IPS-20b (cell line): Measurements from ENCODE around the gene PATJ.
"Not testable (repeated sequence)": the region's sequence is repeated elsewhere in the genome, so short reads cannot be mapped to it uniquely, and the experiment has no call there.

ENCODE experiments used
- H3K27ac ChIP-seq: one replicate; pipeline ENCODE4 v1.5.1; 2013; ENCODE audit warnings: low read length
- H3K27me3 ChIP-seq: 2 replicates; pipeline ENCODE4 v1.6.1; 2013; ENCODE audit warnings: mild to moderate bottlenecking, low read length, inconsistent platforms; ENCODE audit not compliant: insufficient read depth
- H3K36me3 ChIP-seq: 2 replicates; pipeline ENCODE4 v1.6.1; 2013; ENCODE audit warnings: low read depth, mild to moderate bottlenecking, inconsistent platforms, low read length, moderate library complexity; ENCODE audit not compliant: insufficient read depth
- H3K4me1 ChIP-seq: 2 replicates; pipeline ENCODE4 v1.6.1; 2013; ENCODE audit warnings: mild to moderate bottlenecking, control low read depth, inconsistent platforms, low read length, moderate library complexity; ENCODE audit not compliant: insufficient read depth
- H3K4me3 ChIP-seq: 2 replicates; pipeline ENCODE4 v1.5.1; 2013; ENCODE audit warnings: mild to moderate bottlenecking, low read length, inconsistent platforms
- H3K9ac ChIP-seq: 2 replicates; pipeline ENCODE4 v1.6.1; 2013; ENCODE audit warnings: low read depth, mild to moderate bottlenecking, inconsistent platforms, low read length, moderate library complexity
- H3K9me3 ChIP-seq: 2 replicates; pipeline ENCODE4 v1.6.1; 2013; ENCODE audit warnings: mild to moderate bottlenecking, low read depth, low read length, inconsistent platforms; ENCODE audit not compliant: insufficient read depth

Gene PATJ

DNA sequence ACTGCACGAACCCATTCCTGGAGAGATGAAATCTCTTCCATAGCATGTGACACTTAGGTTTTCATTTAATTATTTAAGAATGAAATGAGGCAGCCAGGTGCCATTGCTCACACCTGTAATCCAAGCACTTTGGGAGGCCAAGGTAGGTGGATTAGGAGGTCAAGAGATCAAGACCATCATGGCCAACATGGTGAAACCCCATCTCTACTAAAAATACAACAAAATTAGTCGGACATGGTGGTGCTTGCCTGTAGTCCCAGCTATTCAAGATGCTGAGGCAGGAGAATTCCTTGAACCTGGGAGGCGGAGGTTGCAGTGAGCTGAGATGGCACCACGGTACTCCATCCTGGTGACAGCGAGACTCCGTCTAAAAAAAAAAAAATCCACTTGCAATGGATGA lies 470.1 kb downstream of the PATJ start:
- H3K36me3 ChIP-seq = peaks cover 48% of the 10 kb centered on the region
- H3K27ac ChIP-seq = no peak overlapping the region
- H3K4me3 ChIP-seq = no peak overlapping the region
- H3K27me3 ChIP-seq = no peaks in the 10 kb centered on the region
- H3K4me1 ChIP-seq = no peaks in the 10 kb centered on the region
- H3K9ac ChIP-seq = no peak overlapping the region
- H3K9me3 ChIP-seq = peaks cover 10% of the 10 kb centered on the region; the same call in 1 of the 2 replicates

DNA sequence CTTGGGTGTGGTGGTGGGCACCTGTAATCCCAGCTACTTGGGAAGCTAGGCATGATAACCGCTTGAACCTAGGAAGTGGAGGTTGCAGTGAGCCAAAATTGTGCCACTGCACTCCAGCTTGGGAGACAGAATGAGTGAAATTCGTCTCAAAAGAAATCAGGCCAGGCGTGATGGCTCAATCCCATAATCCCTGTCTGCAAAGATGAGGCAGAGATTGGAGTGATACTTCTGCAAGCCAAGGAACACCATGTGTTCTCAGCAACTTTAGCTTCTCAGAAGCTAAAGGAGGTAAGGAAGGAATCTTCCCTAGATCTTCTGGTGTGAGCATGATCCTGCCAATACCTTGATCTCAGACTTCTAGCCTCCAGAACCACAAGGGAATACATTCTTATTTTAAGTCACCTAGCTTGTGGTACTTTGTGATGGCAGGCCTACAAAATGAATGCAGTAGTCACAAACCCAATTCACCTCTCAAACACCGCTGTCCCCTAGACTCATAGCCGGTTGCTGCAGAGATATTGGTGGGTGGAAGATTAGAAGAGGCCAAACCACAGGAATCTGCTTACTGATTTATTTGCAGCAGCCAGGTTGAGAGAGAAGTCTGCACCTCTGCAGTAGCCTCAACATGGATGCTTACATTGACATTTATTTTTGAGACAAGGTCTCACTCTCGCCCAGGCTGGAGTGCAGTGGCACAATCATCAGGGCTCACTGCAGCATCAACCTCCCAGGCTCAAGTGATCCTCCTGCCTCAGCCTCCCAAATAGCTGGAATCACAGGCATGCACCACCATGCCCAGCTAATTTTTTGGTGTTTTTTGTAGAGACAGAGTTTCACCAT lies 471.0 kb downstream of the PATJ start:
- Histone ChIP-seq H3K4me3 (no peak overlapping the region), H3K36me3 (peaks cover 44% of the 10 kb centered on the region), H3K4me1 (no peaks in the 10 kb centered on the region), H3K27ac (no peak overlapping the region), H3K9me3 (peaks cover 10% of the 10 kb centered on the region; the same call in 1 of the 2 replicates), H3K27me3 (no peaks in the 10 kb centered on the region), H3K9ac (no peak overlapping the region)

DNA sequence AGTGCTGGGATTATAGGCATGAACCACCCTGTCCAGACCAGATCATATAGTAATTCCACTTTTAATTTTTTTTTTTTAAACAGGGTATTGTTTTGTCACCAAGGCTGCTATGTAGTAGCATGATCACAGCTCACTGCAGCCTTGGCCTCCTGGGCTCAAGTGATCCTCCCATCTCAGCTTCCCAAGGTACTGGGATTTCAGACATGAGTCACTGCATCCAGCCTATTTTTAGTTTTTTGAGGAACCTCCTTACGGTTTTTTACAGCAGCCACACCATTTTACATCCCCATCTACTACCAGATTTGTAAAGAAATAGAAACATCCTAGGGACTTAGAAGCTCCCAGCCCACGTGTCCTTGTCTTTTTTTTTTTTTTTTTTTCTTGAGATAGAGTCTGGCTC lies 476.3 kb downstream of the PATJ start:
- Histone ChIP-seq H3K27me3 (no peaks in the 10 kb centered on the region), H3K9ac (no peak overlapping the region), H3K27ac (no peak overlapping the region), H3K36me3 (peaks cover 16% of the 10 kb centered on the region), H3K4me3 (no peak overlapping the region), H3K4me1 (no peaks in the 10 kb centered on the region), H3K9me3 (no peaks in the 10 kb centered on the region)

DNA sequence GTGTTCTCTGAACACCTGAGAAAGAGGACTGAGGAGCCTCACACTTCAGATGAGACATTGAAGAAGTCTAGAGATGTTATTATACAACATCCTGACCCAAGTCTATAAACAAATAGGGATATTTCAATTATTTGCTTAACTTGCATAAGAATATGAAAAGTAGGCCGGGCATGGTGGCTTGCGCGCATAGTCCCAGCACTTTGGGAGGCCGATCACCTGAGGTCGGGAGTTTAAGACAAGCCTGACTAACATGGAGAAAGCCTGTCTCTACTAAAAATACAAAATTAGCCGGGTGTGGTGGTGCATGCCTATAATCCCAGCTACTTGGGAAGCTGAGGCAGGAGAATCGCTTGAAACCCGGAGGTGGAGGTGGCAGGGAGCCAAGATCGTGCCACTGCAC lies 478.2 kb downstream of the PATJ start:
- not testable (repeated sequence) for H3K9ac ChIP-seq, H3K27ac ChIP-seq, H3K27me3 ChIP-seq, H3K4me3 ChIP-seq, H3K9me3 ChIP-seq, H3K4me1 ChIP-seq
- H3K36me3 ChIP-seq = peaks cover 28% of the 10 kb centered on the region

DNA sequence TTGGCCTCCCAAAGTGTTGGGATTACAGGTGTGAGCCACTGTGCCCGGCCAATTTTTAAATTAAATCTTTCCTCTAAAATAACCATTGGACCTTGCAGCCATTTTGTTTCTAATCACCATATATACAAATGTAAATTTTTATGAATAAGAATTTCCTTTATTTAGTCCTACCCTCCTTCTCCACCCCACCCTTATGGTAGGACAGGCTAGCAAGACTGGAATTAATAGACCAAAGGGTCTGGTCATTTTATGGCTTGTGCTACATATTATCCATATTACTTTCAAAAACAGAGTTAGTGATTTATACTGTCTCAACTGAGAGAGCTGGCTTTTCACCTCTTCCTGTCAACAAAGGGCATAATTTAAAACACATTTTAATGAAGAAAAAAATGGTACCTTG lies 478.9 kb downstream of the PATJ start:
- peaks cover 32% of the 10 kb centered on the region for H3K36me3 ChIP-seq
- H3K27ac ChIP-seq = no peak overlapping the region
- no peaks in the 10 kb centered on the region for H3K4me1 ChIP-seq
- H3K9me3 ChIP-seq = no peaks in the 10 kb centered on the region
- H3K4me3 ChIP-seq = no peak overlapping the region
- no peak overlapping the region for H3K9ac ChIP-seq
- no peaks in the 10 kb centered on the region for H3K27me3 ChIP-seq

DNA sequence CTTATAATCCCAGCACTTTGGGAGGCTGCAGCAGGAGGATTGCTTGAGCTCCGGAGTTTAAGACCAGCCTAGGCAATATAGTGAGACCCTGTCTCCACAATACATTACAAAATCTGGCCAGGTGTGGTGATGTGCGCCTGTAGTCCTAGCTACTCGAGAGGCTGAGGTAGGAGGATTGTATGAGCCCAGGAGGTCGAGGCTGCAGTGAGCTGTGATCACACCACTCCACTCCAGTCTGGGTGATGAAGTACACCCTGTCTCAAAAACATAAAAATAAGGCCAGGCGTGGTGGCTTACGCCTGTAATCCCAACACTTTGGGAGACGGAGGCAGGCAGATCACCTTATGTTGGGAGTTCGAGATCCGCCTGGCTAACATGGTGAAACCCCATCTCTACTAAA lies 480.0 kb downstream of the PATJ start:
- no peaks in the 10 kb centered on the region for H3K9me3 ChIP-seq
- H3K27me3 ChIP-seq = no peaks in the 10 kb centered on the region
- H3K36me3 ChIP-seq = peaks cover 42% of the 10 kb centered on the region
- H3K27ac ChIP-seq = no peak overlapping the region
- no peak overlapping the region for H3K9ac ChIP-seq
- no peaks in the 10 kb centered on the region for H3K4me1 ChIP-seq
- H3K4me3 ChIP-seq = no peak overlapping the region

DNA sequence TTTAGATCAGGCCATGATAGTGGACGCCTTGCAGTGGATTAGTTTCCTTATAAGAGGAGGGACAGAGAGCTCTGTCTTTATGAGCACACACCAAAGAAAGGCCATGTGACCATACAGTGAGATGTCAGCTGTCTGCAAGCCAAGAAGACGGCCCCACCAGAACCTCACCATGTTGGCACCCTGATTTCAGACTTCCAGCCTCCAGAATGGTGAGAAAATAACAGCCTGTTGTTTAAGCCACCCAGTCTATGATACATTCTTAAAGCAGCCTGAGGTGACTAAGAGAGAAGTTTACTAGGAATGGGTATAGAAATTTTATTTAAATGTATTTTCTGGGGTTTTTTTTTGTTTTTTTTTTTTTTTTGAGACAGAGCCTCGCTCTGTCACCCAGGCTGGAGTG lies 481.9 kb downstream of the PATJ start:
- Histone ChIP-seq H3K4me3 (no peak overlapping the region), H3K36me3 (peaks cover 47% of the 10 kb centered on the region), H3K27me3 (no peaks in the 10 kb centered on the region), H3K9me3 (no peaks in the 10 kb centered on the region), H3K27ac (no peak overlapping the region), H3K4me1 (peaks cover 7% of the 10 kb centered on the region), H3K9ac (no peak overlapping the region)

DNA sequence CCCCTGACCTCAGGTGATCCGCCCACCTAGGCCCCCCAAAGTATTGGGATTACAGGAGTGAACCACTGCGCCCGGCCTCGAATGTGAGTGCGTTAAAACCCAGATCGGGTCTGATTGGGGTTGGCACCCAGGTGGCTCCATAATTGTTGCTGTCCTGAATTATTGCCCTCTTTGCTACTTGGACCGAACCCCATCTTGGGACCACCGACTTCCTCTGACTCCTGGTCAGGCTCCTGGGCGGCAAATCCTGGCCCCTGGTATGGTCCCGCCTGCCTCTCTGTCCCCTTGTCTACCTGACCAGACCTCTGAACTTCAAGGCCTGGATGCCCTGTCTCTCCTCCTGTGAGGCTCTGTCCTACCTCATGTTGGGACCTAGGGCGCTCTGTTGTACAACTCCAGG lies 485.2 kb downstream of the PATJ start:
- H3K4me3 ChIP-seq = no peak overlapping the region
- peaks cover 14% of the 10 kb centered on the region for H3K4me1 ChIP-seq
- H3K9ac ChIP-seq = no peak overlapping the region
- peaks cover 50% of the 10 kb centered on the region for H3K36me3 ChIP-seq
- H3K27me3 ChIP-seq = no peaks in the 10 kb centered on the region
- no peaks in the 10 kb centered on the region for H3K9me3 ChIP-seq
- no peak overlapping the region for H3K27ac ChIP-seq
